Eye (tissue), 1 donor: ENCODE data around the gene GTPBP3.

Experiments
- DNase-seq: peaks from one replicate; pipeline ENCODE4 v3.0.0-alpha.2; 2015

GTPBP3 gene

DNA sequence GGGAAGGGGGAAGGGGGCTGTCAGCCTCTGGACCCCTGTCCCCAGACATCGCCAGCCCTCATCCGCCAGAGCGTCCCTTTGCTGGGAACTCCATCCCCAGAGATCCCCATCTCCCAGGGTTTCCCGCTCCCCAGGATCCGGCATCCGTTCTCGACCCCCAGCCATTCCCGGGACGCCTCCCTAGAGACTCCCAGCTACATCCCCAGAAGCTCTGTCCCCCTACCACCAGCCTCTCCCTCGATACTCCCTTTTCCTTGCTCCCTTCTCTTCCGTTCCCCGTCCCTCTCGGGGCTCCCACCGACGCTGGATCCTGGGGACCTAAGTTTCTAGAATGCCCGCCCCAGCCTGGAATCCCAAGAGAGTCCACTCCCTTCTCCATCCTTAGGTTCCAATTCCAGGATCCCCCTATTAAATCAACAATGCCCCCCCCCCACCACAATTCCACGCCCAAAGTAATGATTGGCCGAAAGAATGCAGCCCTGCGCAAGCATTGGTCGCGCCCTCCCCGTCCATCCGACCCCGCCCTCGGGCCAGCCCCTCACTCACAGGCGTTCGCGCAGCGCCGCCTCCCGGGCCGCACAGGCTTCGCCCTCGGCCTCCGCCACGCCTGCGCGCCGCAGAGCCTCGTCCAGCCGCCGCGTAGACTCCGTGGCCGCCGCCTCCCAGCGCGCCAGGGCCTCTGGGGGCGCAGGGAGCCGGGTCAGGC lies 53.5 kb downstream of the GTPBP3 start:
- peak; percentile 96 for DNase-seq

DNA sequence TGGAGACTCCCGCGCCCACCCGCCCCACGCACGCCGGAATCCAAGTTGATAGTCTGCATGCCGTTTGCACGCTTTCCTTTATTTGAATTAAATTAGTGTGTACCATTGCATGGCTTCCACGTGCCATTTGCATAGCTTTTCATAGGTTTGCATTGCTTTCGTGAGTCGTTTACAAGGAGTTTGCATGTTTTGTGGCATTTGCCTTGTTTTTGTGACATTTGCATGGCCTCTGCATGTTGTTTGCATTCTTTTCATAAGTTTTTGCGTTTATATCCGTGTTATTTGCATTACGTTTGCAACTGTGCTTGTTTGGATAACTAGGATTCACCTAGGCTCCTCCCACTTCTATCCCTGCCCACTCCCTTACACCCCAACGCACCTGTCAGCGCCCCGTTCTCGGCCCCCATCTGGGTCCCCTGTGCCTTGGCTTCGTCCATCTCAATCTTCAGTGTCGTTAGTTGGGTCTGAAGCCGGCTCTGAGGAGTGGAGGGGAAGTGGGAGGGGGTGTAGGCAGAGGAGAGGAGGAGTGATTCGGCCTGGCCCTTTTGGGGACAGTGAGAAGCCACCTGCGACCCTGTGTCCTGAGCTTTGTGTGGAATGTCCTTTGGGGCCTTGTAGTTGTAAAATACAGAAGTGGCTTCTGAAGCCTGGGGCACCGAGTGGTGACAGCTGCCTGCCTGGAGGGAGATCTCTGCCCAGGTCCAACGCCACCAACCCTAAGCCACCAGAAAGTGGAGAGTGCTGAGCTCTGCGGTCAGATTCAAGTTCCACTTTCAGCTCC lies 54.2 kb downstream of the GTPBP3 start:
- DNase-seq = no peak
